C4-2B (cell line): ENCODE measurements around the gene AAMP.

Experiments
- CTCF ChIP-seq: fragments of 450-650 bp; conservative IDR thresholded peaks from 2 replicates; pipeline ENCODE4 v1.5.1; 2017; ENCODE audit warnings: mild to moderate bottlenecking
- ZFX ChIP-seq: fragments of 450-650 bp; IDR thresholded peaks from 2 replicates; pipeline ENCODE4 v1.6.1; 2017

- TF ChIP-seq CTCF (no peak), ZFX (no peak)
Observed at GRCh38 chr2:218238887-218239286, 31.1 kb downstream of the AAMP start.
